Measurements from ENCODE around the gene GRAP2. TPM values are rescaled to one million over a fixed set of nuclear protein-coding genes. Genes with fewer than 3 reads are reported as not detected.
A peak's percentile ranks its signal among the peaks of the same experiment; 100 is the strongest.

The GRAP2 gene
- polyA plus RNA-seq, 1 donor: 1.8 TPM

DNA sequence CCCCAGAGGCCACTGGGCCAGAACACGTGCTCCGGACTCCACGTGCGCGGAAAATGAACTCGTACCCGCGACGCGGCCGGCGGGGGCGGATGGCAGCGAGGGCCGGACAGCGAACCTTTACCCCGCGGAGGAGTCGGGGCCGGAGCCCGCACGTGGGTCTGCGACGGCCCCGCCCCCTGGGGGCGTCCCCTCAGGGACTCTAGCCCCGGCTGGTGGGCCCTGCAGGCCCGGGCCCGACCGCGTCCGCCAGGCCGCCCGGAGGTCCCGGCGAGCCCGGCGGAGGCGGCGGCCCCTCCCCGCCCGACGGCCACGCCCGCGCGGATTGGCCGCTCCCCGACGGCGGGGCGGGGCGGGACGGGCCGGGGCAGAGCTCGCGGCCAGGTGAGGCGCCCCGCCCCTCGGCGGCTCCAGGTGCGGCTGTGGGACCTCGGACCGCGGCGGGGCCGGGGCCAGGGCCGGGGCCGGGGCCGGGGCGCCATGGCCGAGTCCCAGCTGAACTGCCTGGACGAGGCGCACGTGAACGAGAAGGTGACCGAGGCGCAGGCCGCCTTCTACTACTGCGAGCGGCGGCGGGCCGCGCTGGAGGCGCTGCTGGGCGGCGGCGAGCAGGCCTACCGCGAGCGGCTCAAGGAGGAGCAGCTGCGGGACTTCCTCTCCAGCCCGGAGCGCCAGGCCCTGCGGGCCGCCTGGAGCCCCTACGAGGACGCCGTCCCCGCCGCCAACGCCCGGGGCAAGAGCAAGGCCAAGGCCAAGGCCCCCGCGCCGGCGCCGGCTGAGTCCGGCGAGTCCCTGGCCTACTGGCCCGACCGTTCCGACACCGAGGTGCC is 93.9 kb downstream of the GRAP2 start, which contains the start of gene FAM83F:
TSS of gene FAM83F (plus strand) at position 389 of the 827 bp plus-strand sequence. CDS start at position 478, 89 bp downstream.
- Histone ChIP-seq H3K9me3 (ENCODE audit: control insufficient read depth, low read depth, low read length) (no peaks in the 10 kb centered on the region), H3K4me3 (ENCODE audit: low read length) (peak within 1 kb of the TSS; percentile 59), H3K4me1 (ENCODE audit: control insufficient read depth, insufficient read depth, low read length) (peaks cover 56% of the 10 kb centered on the region), H3K27ac (ENCODE audit: low read length) (peak within 1 kb of the TSS; percentile 66), H3K36me3 (ENCODE audit: control insufficient read depth, insufficient read depth, low read length) (no peaks in the 10 kb centered on the region), H3K27me3 (ENCODE audit: control insufficient read depth, insufficient read depth, low read length) (peaks cover 12% of the 10 kb centered on the region)
- WGBS (ENCODE audit: insufficient coverage, low lambda C conversion rate): no CpG with 5 or more reads among the region's 115 CpGs
- DNase-seq: peak; percentile 67 to 88

- WGBS (ENCODE audit: insufficient coverage, low lambda C conversion rate): no CpG with 5 or more reads among the region's 35 CpGs
- no peaks in the 10 kb centered on the region for H3K36me3 ChIP-seq (ENCODE audit: control insufficient read depth, insufficient read depth, low read length)
- H3K27ac ChIP-seq (ENCODE audit: low read length): peak overlapping the region; percentile 66
- H3K9me3 ChIP-seq (ENCODE audit: control insufficient read depth, low read depth, low read length): no peaks in the 10 kb centered on the region
- peaks cover 12% of the 10 kb centered on the region for H3K27me3 ChIP-seq (ENCODE audit: control insufficient read depth, insufficient read depth, low read length)
- peak overlapping the region; percentile 59 for H3K4me3 ChIP-seq (ENCODE audit: low read length)
- DNase-seq: peak in 1 of 2 donors; percentile 75
- peaks cover 56% of the 10 kb centered on the region for H3K4me1 ChIP-seq (ENCODE audit: control insufficient read depth, insufficient read depth, low read length)
Measured at GRCh38 chr22:39995393-39996252, 94.7 kb downstream of the GRAP2 start.

- 50% methylated on average over 1 of the region's 3 CpGs for WGBS (ENCODE audit: insufficient coverage, low lambda C conversion rate)
- H3K27ac ChIP-seq (ENCODE audit: low read length): peak overlapping the region; percentile 66
- peaks cover 57% of the 10 kb centered on the region for H3K4me1 ChIP-seq (ENCODE audit: control insufficient read depth, insufficient read depth, low read length)
- H3K4me3 ChIP-seq (ENCODE audit: low read length): peak overlapping the region; percentile 59
- H3K27me3 ChIP-seq (ENCODE audit: control insufficient read depth, insufficient read depth, low read length): peaks cover 12% of the 10 kb centered on the region
- DNase-seq: no peak
- H3K9me3 ChIP-seq (ENCODE audit: control insufficient read depth, low read depth, low read length): no peaks in the 10 kb centered on the region
- H3K36me3 ChIP-seq (ENCODE audit: control insufficient read depth, insufficient read depth, low read length): no peaks in the 10 kb centered on the region
Measured at GRCh38 chr22:39996732-39997131, 95.8 kb downstream of the GRAP2 start.

DNA sequence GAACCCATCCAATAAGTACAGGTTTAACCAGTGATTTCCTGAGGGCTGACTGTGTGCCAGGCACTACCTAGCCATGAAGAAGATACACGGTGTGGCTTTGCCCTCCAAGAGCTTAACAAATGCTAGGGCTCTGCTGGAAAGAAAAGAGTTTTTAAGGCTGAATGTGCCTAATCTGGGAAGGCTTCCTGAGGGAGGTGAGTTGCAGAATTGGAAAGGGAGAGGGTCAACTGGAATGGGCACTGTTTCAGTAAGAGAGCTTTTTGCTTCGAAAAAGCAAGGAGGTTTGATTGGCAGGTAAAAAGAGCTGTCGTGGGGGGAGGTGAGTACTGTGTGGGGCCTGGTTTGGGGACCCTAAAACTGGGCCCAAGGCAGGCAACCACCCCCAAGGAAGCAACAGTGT is 96.5 kb downstream of the GRAP2 start:
- Histone ChIP-seq H3K4me1 (ENCODE audit: control insufficient read depth, insufficient read depth, low read length) (peaks cover 63% of the 10 kb centered on the region), H3K27ac (ENCODE audit: low read length) (peak overlapping the region; percentile 80), H3K9me3 (ENCODE audit: control insufficient read depth, low read depth, low read length) (no peaks in the 10 kb centered on the region), H3K27me3 (ENCODE audit: control insufficient read depth, insufficient read depth, low read length) (peaks cover 12% of the 10 kb centered on the region), H3K36me3 (ENCODE audit: control insufficient read depth, insufficient read depth, low read length) (no peaks in the 10 kb centered on the region), H3K4me3 (ENCODE audit: low read length) (peak overlapping the region; percentile 59)
- WGBS (ENCODE audit: insufficient coverage, low lambda C conversion rate): 100% methylated on average over 1 of the region's 3 CpGs
- DNase-seq: no peak

DNA sequence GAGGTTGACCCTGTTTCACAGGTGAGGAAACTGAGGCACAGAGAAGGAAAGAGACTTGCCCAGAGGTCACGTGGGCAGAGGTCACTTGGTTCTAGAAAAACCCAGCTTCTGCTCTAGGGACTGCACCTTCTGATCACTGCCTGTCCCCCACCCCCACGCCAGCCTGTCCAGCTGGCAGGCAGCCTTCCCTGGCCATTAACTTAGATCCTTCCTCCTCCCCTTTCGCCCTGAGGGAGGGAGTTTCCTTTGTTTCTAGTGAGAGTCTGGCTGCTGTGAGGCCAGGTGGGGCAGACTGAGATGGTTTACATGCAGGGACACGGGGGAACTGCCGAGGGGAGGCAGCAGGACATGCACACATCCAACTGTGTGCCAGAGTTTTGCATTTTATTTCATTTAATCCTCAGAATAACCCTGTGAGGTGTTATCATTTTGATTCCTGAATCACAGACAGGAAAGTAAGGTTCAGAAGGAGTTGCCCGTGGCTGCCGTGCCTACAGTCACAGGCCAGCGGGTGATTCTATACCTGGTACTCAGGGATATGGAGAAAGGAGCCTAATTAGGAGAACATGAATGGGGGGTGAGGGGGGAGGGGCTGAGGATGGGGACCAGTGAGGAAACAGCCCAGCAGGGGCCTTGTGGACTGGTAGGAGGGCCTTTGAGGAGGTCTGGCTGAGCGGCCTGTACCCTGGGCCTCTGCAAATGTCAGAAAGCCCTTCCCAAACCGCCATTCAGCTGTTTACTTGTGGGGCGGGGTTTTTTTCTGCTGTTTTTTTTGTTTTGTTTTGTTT is 97.2 kb downstream of the GRAP2 start:
- WGBS (ENCODE audit: insufficient coverage, low lambda C conversion rate): 83% methylated on average over 1 of the region's 11 CpGs
- Histone ChIP-seq H3K27ac (ENCODE audit: low read length) (peak overlapping the region; percentile 80), H3K4me3 (ENCODE audit: low read length) (no peak overlapping the region)

GRCh38 chr22:39999144-39999757 is 98.4 kb downstream of the GRAP2 start:
- H3K36me3 ChIP-seq (ENCODE audit: control insufficient read depth, insufficient read depth, low read length): no peaks in the 10 kb centered on the region
- WGBS (ENCODE audit: insufficient coverage, low lambda C conversion rate): no CpG with 5 or more reads among the region's 16 CpGs
- no peak overlapping the region for H3K4me3 ChIP-seq (ENCODE audit: low read length)
- peak; percentile 84 to 93 for DNase-seq
- H3K9me3 ChIP-seq (ENCODE audit: control insufficient read depth, low read depth, low read length): no peaks in the 10 kb centered on the region
- H3K27me3 ChIP-seq (ENCODE audit: control insufficient read depth, insufficient read depth, low read length): peaks cover 6% of the 10 kb centered on the region
- peaks cover 59% of the 10 kb centered on the region for H3K4me1 ChIP-seq (ENCODE audit: control insufficient read depth, insufficient read depth, low read length)
- H3K27ac ChIP-seq (ENCODE audit: low read length): peak overlapping the region; percentile 80

More for the DNA sequence above, 97.2 kb downstream of the GRAP2 start:
- Histone ChIP-seq H3K9me3 (ENCODE audit: control insufficient read depth, low read depth, low read length) (no peaks in the 10 kb centered on the region), H3K4me1 (ENCODE audit: control insufficient read depth, insufficient read depth, low read length) (peaks cover 64% of the 10 kb centered on the region), H3K27me3 (ENCODE audit: control insufficient read depth, insufficient read depth, low read length) (peaks cover 12% of the 10 kb centered on the region), H3K36me3 (ENCODE audit: control insufficient read depth, insufficient read depth, low read length) (no peaks in the 10 kb centered on the region)
- peak in 1 of 2 donors; percentile 68 for DNase-seq

- H3K27ac ChIP-seq (ENCODE audit: low read length): peak overlapping the region; percentile 80
- H3K27me3 ChIP-seq (ENCODE audit: control insufficient read depth, insufficient read depth, low read length): peaks cover 4% of the 10 kb centered on the region
- no peak for DNase-seq
- no peaks in the 10 kb centered on the region for H3K9me3 ChIP-seq (ENCODE audit: control insufficient read depth, low read depth, low read length)
- peaks cover 5% of the 10 kb centered on the region for H3K36me3 ChIP-seq (ENCODE audit: control insufficient read depth, insufficient read depth, low read length)
- 100% methylated on average over 1 of the region's 5 CpGs for WGBS (ENCODE audit: insufficient coverage, low lambda C conversion rate)
- H3K4me3 ChIP-seq (ENCODE audit: low read length): no peak overlapping the region
- peaks cover 57% of the 10 kb centered on the region for H3K4me1 ChIP-seq (ENCODE audit: control insufficient read depth, insufficient read depth, low read length)
Measured at GRCh38 chr22:40000171-40000570, 99.3 kb downstream of the GRAP2 start.

DNA sequence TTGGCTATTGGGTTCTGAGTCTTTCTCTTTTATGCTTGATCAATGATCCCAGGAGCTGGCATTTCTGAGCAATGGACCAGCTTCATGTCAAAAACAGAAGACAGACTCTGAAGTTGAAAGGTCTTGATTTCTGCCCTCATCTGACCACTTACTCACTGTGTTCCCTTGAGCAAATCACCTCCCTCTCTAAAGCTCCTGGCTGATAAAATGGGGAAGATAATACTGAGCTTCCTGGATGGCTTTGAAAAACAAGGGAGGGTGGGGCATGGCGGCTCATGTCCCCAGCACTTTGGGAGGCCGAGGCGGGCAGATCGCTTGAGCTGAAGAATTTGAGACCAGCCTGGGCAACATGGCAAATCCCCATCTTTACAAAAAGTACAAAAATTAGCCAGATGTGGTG is 100.2 kb downstream of the GRAP2 start:
- H3K4me1 ChIP-seq (ENCODE audit: control insufficient read depth, insufficient read depth, low read length): peaks cover 57% of the 10 kb centered on the region
- no peaks in the 10 kb centered on the region for H3K9me3 ChIP-seq (ENCODE audit: control insufficient read depth, low read depth, low read length)
- no peak overlapping the region for H3K27ac ChIP-seq (ENCODE audit: low read length)
- peaks cover 5% of the 10 kb centered on the region for H3K36me3 ChIP-seq (ENCODE audit: control insufficient read depth, insufficient read depth, low read length)
- H3K4me3 ChIP-seq (ENCODE audit: low read length): no peak overlapping the region
- H3K27me3 ChIP-seq (ENCODE audit: control insufficient read depth, insufficient read depth, low read length): no peaks in the 10 kb centered on the region
- WGBS (ENCODE audit: insufficient coverage, low lambda C conversion rate): no CpG with 5 or more reads among the region's 4 CpGs
- no peak for DNase-seq

- peaks cover 1% of the 10 kb centered on the region for H3K9me3 ChIP-seq (ENCODE audit: control insufficient read depth, low read depth, low read length)
- no CpG with 5 or more reads among the region's 14 CpGs for WGBS (ENCODE audit: insufficient coverage, low lambda C conversion rate)
- H3K36me3 ChIP-seq (ENCODE audit: control insufficient read depth, insufficient read depth, low read length): peaks cover 5% of the 10 kb centered on the region
- H3K27me3 ChIP-seq (ENCODE audit: control insufficient read depth, insufficient read depth, low read length): no peaks in the 10 kb centered on the region
- DNase-seq: no peak
- no peak overlapping the region for H3K4me3 ChIP-seq (ENCODE audit: low read length)
- peaks cover 53% of the 10 kb centered on the region for H3K4me1 ChIP-seq (ENCODE audit: control insufficient read depth, insufficient read depth, low read length)
- H3K27ac ChIP-seq (ENCODE audit: low read length): no peak overlapping the region
Measured at GRCh38 chr22:40001800-40002577, 101.1 kb downstream of the GRAP2 start.
